Measurements from ENCODE around the gene HGS. TPM values are rescaled to one million over a fixed set of nuclear protein-coding genes. Genes with fewer than 3 reads are reported as not detected.

Gene HGS
- total RNA-seq, 2 donors from 2014 or later, result 102 to 167 TPM

- 28% methylated on average over 9 of the region's 9 CpGs for WGBS
- Histone ChIP-seq H3K4me1 (replicated peaks) (peaks cover 8% of the 10 kb centered on the region), H3K36me3 (no peaks in the 10 kb centered on the region), H3K4me3 (no peak overlapping the region), H3K27me3 (replicated peaks; ENCODE audit: insufficient read depth) (no peaks in the 10 kb centered on the region), H3K27ac (peak overlapping the region; percentile 80 to 86), H3K9me3 (no peaks in the 10 kb centered on the region)
- DNase-seq (ENCODE audit: low spot score), result peak; percentile 98
- intact Hi-C loops (cut with DNase I), result no loop called here
- TF ChIP-seq POLR2AphosphoS5 (IDR thresholded peaks at IDR 0.05) (peak; percentile 99), POLR2A (IDR thresholded peaks at IDR 0.05) (no peak)
These were observed 42.2 kb downstream of the HGS start for GRCh38 chr17:81726004-81726403.

- peaks cover 6% of the 10 kb centered on the region for H3K4me1 ChIP-seq (replicated peaks)
- H3K4me3 ChIP-seq, result no peak overlapping the region
- TF ChIP-seq POLR2A (IDR thresholded peaks at IDR 0.05) (peak; percentile 25), POLR2AphosphoS5 (IDR thresholded peaks at IDR 0.05) (peak; percentile 70)
- TF ChIP-seq, protein P1, sequence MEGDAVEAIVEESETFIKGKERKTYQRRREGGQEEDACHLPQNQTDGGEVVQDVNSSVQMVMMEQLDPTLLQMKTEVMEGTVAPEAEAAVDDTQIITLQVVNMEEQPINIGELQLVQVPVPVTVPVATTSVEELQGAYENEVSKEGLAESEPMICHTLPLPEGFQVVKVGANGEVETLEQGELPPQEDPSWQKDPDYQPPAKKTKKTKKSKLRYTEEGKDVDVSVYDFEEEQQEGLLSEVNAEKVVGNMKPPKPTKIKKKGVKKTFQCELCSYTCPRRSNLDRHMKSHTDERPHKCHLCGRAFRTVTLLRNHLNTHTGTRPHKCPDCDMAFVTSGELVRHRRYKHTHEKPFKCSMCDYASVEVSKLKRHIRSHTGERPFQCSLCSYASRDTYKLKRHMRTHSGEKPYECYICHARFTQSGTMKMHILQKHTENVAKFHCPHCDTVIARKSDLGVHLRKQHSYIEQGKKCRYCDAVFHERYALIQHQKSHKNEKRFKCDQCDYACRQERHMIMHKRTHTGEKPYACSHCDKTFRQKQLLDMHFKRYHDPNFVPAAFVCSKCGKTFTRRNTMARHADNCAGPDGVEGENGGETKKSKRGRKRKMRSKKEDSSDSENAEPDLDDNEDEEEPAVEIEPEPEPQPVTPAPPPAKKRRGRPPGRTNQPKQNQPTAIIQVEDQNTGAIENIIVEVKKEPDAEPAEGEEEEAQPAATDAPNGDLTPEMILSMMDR (IDR thresholded peaks at IDR 0.05), result peak in 1 of 4 experiments; percentile 20
- WGBS, result 48% methylated on average over 23 of the region's 23 CpGs
- intact Hi-C loops (cut with DNase I), result no loop called here
- H3K27me3 ChIP-seq (replicated peaks; ENCODE audit: insufficient read depth), result no peaks in the 10 kb centered on the region
- no peaks in the 10 kb centered on the region for H3K9me3 ChIP-seq
- H3K27ac ChIP-seq, result peak overlapping the region; percentile 80 to 86
- H3K36me3 ChIP-seq, result no peaks in the 10 kb centered on the region
- peak; percentile 79 for DNase-seq (ENCODE audit: low spot score)
These were observed 43.7 kb downstream of the HGS start for GRCh38 chr17:81727324-81728031.

GRCh38 chr17:81733507-81734404 lies 49.9 kb downstream of the HGS start:
- WGBS, result 42% methylated on average over 30 of the region's 32 CpGs
- H3K27me3 ChIP-seq (replicated peaks; ENCODE audit: insufficient read depth), result no peaks in the 10 kb centered on the region

DNA sequence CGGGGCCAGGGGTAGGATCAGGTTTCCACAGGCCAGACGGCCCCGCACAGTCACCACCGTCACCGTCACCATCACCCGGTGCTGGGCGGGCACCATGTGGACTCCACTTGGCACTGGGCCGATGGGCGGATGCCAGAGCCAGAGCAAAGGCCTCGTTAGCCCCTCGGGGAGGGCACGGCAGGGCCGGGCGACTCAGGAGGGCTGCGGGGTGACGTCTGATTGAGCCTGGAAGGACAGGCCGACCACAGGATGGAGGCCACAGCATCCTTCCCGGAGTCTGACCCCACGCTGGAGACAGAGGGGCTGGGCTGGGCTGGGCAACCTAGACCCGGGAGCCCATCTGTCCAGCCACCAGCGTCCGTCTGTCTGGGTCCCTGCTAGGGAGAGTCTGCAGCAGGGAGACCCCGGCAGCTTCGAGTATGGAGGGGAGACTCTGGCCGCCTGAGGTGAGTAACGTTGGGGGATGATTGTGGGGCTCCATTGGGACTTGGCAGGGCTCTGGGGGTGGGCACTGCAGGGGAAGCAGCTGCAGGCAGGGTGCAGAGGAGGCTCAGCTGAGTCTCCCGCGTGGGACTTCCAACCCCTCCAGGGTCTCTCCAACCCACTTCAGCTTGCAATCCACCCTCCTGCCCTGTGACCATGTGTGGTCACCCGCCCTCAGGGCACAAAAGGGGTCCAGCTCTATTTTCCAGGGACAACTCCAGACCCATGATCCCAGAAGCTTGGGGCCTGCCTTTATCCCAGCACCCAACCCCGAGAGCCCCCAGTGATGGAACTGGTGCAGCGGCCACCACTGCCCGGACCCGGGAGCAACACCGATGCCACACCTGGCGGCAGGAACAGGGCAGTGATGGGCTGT lies 50.8 kb downstream of the HGS start:
- Histone ChIP-seq H3K4me1 (replicated peaks) (no peaks in the 10 kb centered on the region), H3K27ac (no peak overlapping the region), H3K4me3 (no peak overlapping the region), H3K27me3 (replicated peaks; ENCODE audit: insufficient read depth) (no peaks in the 10 kb centered on the region), H3K36me3 (no peaks in the 10 kb centered on the region), H3K9me3 (no peaks in the 10 kb centered on the region)
- intact Hi-C loops (cut with DNase I), result no loop called here
- WGBS, result 80% methylated on average over 27 of the region's 35 CpGs
- TF ChIP-seq, protein P1 (IDR thresholded peaks at IDR 0.05), result no peak
- TF ChIP-seq POLR2AphosphoS5 (IDR thresholded peaks at IDR 0.05), result no peak
- TF ChIP-seq POLR2A (IDR thresholded peaks at IDR 0.05), result no peak
- DNase-seq (ENCODE audit: low spot score), result no peak

More at GRCh38 chr17:81733507-81734404, 49.9 kb downstream of the HGS start:
- no peaks in the 10 kb centered on the region for H3K36me3 ChIP-seq
- no peak overlapping the region for H3K27ac ChIP-seq
- no peak overlapping the region for H3K4me3 ChIP-seq
- intact Hi-C loops (cut with DNase I), result no loop called here
- DNase-seq (ENCODE audit: low spot score), result peak; percentile 82
- TF ChIP-seq, protein P1 (IDR thresholded peaks at IDR 0.05), result peak; percentile 70 to 97 (median 88)
- TF ChIP-seq POLR2AphosphoS5 (IDR thresholded peaks at IDR 0.05) (peak; percentile 81), POLR2A (IDR thresholded peaks at IDR 0.05) (no peak)
- no peaks in the 10 kb centered on the region for H3K4me1 ChIP-seq (replicated peaks)
- H3K9me3 ChIP-seq, result no peaks in the 10 kb centered on the region

Measured in prostate gland (tissue), 2 donors.